SIG-M5 (cell line): ENCODE results near the gene CAPN15.
"Not testable (repeated sequence)": the region's sequence is repeated elsewhere in the genome, so short reads cannot be mapped to it uniquely, and the experiment has no call there.

Source experiments
- DNase-seq: peaks from one replicate; lab custom pipeline; 2025; lab: John Stamatoyannopoulos, UW

CAPN15 gene

GRCh38 chr16:507527-507926, 20.0 kb upstream of the CAPN15 start:
- DNase-seq = not testable (repeated sequence)

GRCh38 chr16:507996-508395, 19.5 kb upstream of the CAPN15 start:
- DNase-seq = no peak

GRCh38 chr16:508884-509736, 18.4 kb upstream of the CAPN15 start:
- DNase-seq = no peak

- DNase-seq = no peak
Observed at GRCh38 chr16:510066-510825, 17.3 kb upstream of the CAPN15 start.

GRCh38 chr16:512802-513201, 14.7 kb upstream of the CAPN15 start:
- DNase-seq = no peak

GRCh38 chr16:513950-514349, 13.6 kb upstream of the CAPN15 start:
- no peak for DNase-seq

GRCh38 chr16:515175-515938, 12.2 kb upstream of the CAPN15 start:
- no peak for DNase-seq

- DNase-seq = no peak
Observed at GRCh38 chr16:515939-516226, 11.6 kb upstream of the CAPN15 start.

GRCh38 chr16:516301-516700, 11.2 kb upstream of the CAPN15 start:
- DNase-seq = no peak

GRCh38 chr16:518858-519257, 8.7 kb upstream of the CAPN15 start:
- no peak for DNase-seq

- DNase-seq = no peak
Observed at GRCh38 chr16:519425-519824, 8.1 kb upstream of the CAPN15 start.

- DNase-seq = no peak
Observed at GRCh38 chr16:519841-520687, 7.4 kb upstream of the CAPN15 start.

GRCh38 chr16:520847-521246, 6.7 kb upstream of the CAPN15 start:
- DNase-seq = no peak

- no peak for DNase-seq
Observed at GRCh38 chr16:521381-522210, 5.9 kb upstream of the CAPN15 start.

GRCh38 chr16:522320-523096, 5.0 kb upstream of the CAPN15 start:
- DNase-seq = no peak

GRCh38 chr16:523097-523741, 4.3 kb upstream of the CAPN15 start:
- DNase-seq = no peak

- DNase-seq = no peak
Observed at GRCh38 chr16:524274-525040, 3.1 kb upstream of the CAPN15 start.

GRCh38 chr16:525123-525519, 2.4 kb upstream of the CAPN15 start:
- DNase-seq = no peak
